Colonic mucosa (tissue), 4 donors: Measurements from ENCODE around the gene LAD1. TPM values are rescaled to one million over a fixed set of nuclear protein-coding genes. Genes with fewer than 3 reads are reported as not detected.

Experiments
- DNase-seq: peaks from one replicate; pipeline ENCODE4 v3.0.0-alpha.2; 2020
- H3K27ac ChIP-seq: fragments of 200-600 bp; one replicate; pipeline ENCODE4 v1.8.0; 2021
- H3K27me3 ChIP-seq: fragments of 200-600 bp; one replicate; pipeline ENCODE4 v1.8.0; 2021
- H3K36me3 ChIP-seq: fragments of 200-600 bp; one replicate; pipeline ENCODE4 v1.8.0; 2021
- H3K4me1 ChIP-seq: fragments of 200-600 bp; one replicate; pipeline ENCODE4 v1.8.0; 2021; ENCODE audit warnings: mild to moderate bottlenecking
- H3K4me3 ChIP-seq: fragments of 200-600 bp; one replicate; pipeline ENCODE4 v1.8.0; 2021
- H3K9ac ChIP-seq, 2 donors: one replicate each; pipeline ENCODE4 v1.7.0; 2013; ENCODE audit warnings: control low read depth in 2 of 2, low read depth in 2 of 2, low read length in 2 of 2
- H3K9me3 ChIP-seq: fragments of 200-600 bp; one replicate; pipeline ENCODE4 v1.8.0; 2021
- intact Hi-C: fragments of 100-400 bp; cut with DNase I; formaldehyde crosslinking; loops from one replicate; pipeline ENCODE4 v1.14.1; 2022
- total RNA-seq, 2 donors: library from RNA; stranded (reverse); fragmentation: NEBNext Ultra II Directional in 1 of 2; extraction: Animal tissue kit (Norgen Biotek cat#: 25700) in 1 of 2; gene quantifications; one replicate each; pipeline ENCODE4 v1.2.1, GENCODE V29; 2021
- TF ChIP-seq, protein P1 (sequence below): fragments of 200-600 bp; IDR thresholded peaks from one replicate; pipeline ENCODE4 v1.8.0; 2022; ENCODE audit warnings: antibody characterized with exemption, mild to moderate bottlenecking
- donor health status: healthy.
- donor health status: DM: no; HTN: no; CAD: no.
- donor health status: DM: no; HTN: no; CAD: no.

The LAD1 gene
- total RNA-seq, 2 donors from 2014 or later = 160 to 280 TPM

DNA sequence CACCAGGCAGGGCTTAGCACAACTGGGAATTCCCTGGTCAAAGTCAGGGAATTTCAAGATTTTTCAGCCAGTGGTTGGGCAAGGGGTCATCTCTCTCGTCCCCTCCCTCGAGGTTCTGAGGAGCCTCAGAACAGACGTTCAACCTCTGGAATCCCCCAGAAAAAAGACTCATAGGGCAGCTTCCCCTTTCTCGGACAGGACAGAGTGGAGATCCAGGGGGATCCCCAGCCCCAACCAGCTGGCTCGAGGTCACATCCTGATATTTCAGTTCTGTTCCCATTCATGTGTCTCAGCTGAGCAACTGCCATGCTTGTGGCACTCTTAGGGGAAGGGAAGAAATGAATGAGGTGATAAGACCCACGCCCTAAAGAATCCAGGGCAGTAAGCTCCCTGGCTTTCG is 4.9 kb upstream of the LAD1 start:
- DNase-seq = peak; percentile 31
- intact Hi-C loops = no loop called here

DNA sequence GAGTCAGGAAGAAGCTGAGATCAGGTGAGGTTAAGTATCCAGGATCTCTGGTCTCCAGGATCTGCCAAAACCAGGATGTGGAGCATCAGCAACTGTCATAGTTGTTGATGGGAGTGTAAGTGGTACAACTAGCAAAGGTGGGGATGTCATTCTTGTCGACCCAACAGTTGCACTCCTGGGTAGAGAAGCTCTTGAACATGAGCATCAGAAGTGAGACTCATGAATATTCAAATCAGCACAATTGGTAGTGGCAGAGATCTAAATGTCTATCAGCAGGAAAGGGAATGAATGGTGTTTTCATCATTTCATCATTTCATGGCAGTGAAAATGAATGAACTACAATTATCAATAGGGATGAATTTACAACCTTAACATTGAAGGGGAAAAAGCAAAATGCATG is 4.2 kb upstream of the LAD1 start:
- TF ChIP-seq, protein P1, sequence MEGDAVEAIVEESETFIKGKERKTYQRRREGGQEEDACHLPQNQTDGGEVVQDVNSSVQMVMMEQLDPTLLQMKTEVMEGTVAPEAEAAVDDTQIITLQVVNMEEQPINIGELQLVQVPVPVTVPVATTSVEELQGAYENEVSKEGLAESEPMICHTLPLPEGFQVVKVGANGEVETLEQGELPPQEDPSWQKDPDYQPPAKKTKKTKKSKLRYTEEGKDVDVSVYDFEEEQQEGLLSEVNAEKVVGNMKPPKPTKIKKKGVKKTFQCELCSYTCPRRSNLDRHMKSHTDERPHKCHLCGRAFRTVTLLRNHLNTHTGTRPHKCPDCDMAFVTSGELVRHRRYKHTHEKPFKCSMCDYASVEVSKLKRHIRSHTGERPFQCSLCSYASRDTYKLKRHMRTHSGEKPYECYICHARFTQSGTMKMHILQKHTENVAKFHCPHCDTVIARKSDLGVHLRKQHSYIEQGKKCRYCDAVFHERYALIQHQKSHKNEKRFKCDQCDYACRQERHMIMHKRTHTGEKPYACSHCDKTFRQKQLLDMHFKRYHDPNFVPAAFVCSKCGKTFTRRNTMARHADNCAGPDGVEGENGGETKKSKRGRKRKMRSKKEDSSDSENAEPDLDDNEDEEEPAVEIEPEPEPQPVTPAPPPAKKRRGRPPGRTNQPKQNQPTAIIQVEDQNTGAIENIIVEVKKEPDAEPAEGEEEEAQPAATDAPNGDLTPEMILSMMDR = no peak
- H3K27ac ChIP-seq = peak overlapping the region; percentile 85
- peaks cover 5% of the 10 kb centered on the region for H3K27me3 ChIP-seq
- peaks cover 21% of the 10 kb centered on the region for H3K4me1 ChIP-seq
- H3K36me3 ChIP-seq = no peaks in the 10 kb centered on the region
- DNase-seq = no peak
- intact Hi-C loops = no loop called here
- H3K4me3 ChIP-seq = no peak overlapping the region
- no peak overlapping the region for H3K9ac ChIP-seq
- H3K9me3 ChIP-seq = no peaks in the 10 kb centered on the region

More for the DNA sequence above, 4.9 kb upstream of the LAD1 start:
- no peaks in the 10 kb centered on the region for H3K9me3 ChIP-seq
- H3K4me3 ChIP-seq = no peak overlapping the region
- peaks cover 21% of the 10 kb centered on the region for H3K4me1 ChIP-seq
- TF ChIP-seq, protein P1 = no peak
- no peaks in the 10 kb centered on the region for H3K36me3 ChIP-seq
- peak overlapping the region; percentile 85 for H3K27ac ChIP-seq
- H3K9ac ChIP-seq = peak overlapping the region in 1 of 2 donors; percentile 71
- H3K27me3 ChIP-seq = peaks cover 5% of the 10 kb centered on the region

DNA sequence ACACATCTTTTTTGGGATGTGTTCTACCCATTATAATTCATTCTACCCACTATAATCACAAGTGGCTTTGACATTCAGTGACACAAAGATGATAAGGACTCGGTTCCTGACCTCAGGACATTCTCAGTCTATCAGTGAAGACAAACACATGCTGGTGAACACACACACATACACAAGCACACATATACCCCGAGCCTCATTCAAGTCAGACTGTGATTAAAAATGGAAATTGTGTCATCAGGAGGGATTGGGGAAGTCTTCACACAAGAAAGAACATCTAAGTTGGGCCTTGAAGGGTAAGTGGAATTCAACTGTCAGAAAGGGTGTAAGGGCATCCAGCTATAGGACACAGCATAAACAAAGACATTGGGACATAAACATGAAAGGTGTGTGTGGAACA is 2.6 kb upstream of the LAD1 start:
- H3K27me3 ChIP-seq = peaks cover 5% of the 10 kb centered on the region
- no peaks in the 10 kb centered on the region for H3K9me3 ChIP-seq
- TF ChIP-seq, protein P1 = no peak
- H3K4me3 ChIP-seq = no peak overlapping the region
- H3K36me3 ChIP-seq = no peaks in the 10 kb centered on the region
- DNase-seq = no peak
- H3K9ac ChIP-seq = no peak overlapping the region
- intact Hi-C loops = no loop called here
- H3K4me1 ChIP-seq = peaks cover 21% of the 10 kb centered on the region
- H3K27ac ChIP-seq = no peak overlapping the region

DNA sequence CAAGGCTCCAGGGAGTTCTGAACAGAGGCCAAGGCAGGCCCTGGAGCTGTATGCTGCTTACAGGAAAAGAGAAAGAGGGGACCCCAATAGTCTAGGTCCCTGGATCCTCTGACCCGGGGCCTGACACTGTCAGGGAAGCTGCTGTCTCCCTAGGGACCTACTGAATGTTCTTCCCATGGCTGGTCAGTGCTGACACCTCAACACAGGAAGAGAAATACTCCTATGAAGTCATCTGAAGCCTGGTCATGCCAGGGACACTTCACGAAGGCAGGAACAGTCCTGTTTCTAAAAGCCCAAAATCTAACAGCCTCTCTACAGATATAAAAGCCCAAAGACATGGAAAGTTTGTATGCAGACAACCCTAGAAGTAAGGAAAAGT is 1.7 kb upstream of the LAD1 start:
- no peaks in the 10 kb centered on the region for H3K36me3 ChIP-seq
- no peaks in the 10 kb centered on the region for H3K9me3 ChIP-seq
- intact Hi-C loops = no loop called here
- H3K4me3 ChIP-seq = no peak overlapping the region
- H3K4me1 ChIP-seq = peaks cover 21% of the 10 kb centered on the region
- DNase-seq = no peak
- peaks cover 5% of the 10 kb centered on the region for H3K27me3 ChIP-seq
- peak overlapping the region; percentile 92 for H3K27ac ChIP-seq
- TF ChIP-seq, protein P1 = no peak
- peak overlapping the region in 1 of 2 donors; percentile 97 for H3K9ac ChIP-seq

DNA sequence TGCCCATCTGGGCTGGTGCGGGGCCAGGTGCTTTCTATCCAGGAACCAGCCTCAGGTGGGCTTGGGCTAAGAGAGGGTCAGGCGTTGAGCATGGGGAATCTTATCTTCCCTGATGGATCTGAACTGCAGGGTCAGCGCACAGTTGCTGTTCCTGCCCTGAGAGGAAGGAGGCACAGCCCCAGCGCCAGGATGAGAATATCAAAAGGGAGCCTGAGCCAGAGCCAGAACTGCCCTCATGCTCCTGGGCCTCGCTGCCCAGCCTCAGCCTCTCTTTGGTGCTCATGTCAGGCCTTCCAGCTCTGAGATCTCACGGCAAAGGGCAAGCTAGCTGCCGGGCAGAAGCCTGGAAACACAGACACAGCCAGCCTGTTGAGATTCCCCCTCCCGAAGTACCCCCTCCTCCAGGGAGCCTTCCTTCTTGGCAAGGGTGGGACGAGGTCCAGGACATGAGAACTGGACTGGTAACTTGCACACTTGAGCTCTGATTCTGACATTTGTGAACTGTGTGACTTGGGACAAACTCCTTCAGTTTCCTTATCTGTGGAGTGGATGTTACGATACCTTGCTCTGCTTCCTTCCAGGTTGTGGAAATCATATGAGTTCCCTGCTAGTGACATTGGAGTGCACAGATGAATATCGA is 1.2 kb upstream of the LAD1 start:
- Histone ChIP-seq H3K27me3 (peaks cover 5% of the 10 kb centered on the region), H3K4me1 (peaks cover 20% of the 10 kb centered on the region), H3K9ac (peak overlapping the region; percentile 51 to 97), H3K27ac (peak overlapping the region; percentile 92), H3K4me3 (peak overlapping the region; percentile 60), H3K36me3 (no peaks in the 10 kb centered on the region), H3K9me3 (no peaks in the 10 kb centered on the region)
- intact Hi-C loops = no loop called here
- no peak for DNase-seq
- TF ChIP-seq, protein P1 = no peak
